Left lobe of liver (tissue), 2 donors: ENCODE results near the gene OPN3. TPM values are rescaled to one million over a fixed set of nuclear protein-coding genes. Genes with fewer than 3 reads are reported as not detected.
"Not testable (repeated sequence)": the region's sequence is repeated elsewhere in the genome, so short reads cannot be mapped to it uniquely, and the experiment has no call there.

Experiments
- ATAC-seq: fragments of 200-7000 bp; cut with Tn5 transposase; one replicate; pipeline ENCODE4 v1.9.1; 2020; ENCODE audit warnings: mild to moderate bottlenecking, moderate library complexity
- DNase-seq: peaks from one replicate; pipeline ENCODE4 v3.0.0-alpha.2; 2020; ENCODE audit warnings: low spot score
- total RNA-seq: library from RNA; stranded (reverse); gene quantifications from one replicate; pipeline ENCODE4 v1.2.1, GENCODE V29; 2021
- donor health status: DM: no; HTN: no; CAD: no; lungs with moderate emphysema.
- donor health status: DM: no; HTN: yes; CAD: no.

The OPN3 gene
- 15.3 TPM for total RNA-seq

GRCh38 chr1:241640149-241640866, at the start of gene OPN3, which contains the start of gene CHML:
TSS of gene OPN3 (minus strand) at chr1:241640369. CDS start at chr1:241640254, 115 bp downstream.
TSS of gene CHML (minus strand) at chr1:241640369. CDS start at chr1:241635766, 4,603 bp downstream.
- ATAC-seq = peak; percentile 96

GRCh38 chr1:241688940-241689368, 48.8 kb upstream of the OPN3 start:
- ATAC-seq (no peak), DNase-seq (no peak)

More at GRCh38 chr1:241640149-241640866, at the start of gene OPN3, which contains the start of gene CHML:
- peak; percentile 97 for DNase-seq

GRCh38 chr1:241684108-241684507, 43.9 kb upstream of the OPN3 start:
- ATAC-seq = peak; percentile 44

GRCh38 chr1:241682921-241683320, 42.8 kb upstream of the OPN3 start:
- peak; percentile 76 for ATAC-seq
- DNase-seq = no peak

More at GRCh38 chr1:241684108-241684507, 43.9 kb upstream of the OPN3 start:
- DNase-seq = no peak

GRCh38 chr1:241681861-241682448, 41.8 kb upstream of the OPN3 start:
- not testable (repeated sequence) for DNase-seq, ATAC-seq

- no peak for DNase-seq
- no peak for ATAC-seq
These were observed 39.8 kb upstream of the OPN3 start for GRCh38 chr1:241679961-241680360.

- DNase-seq (no peak), ATAC-seq (no peak)
These were observed 39.2 kb upstream of the OPN3 start for GRCh38 chr1:241679404-241679803.

GRCh38 chr1:241678536-241678935, 38.4 kb upstream of the OPN3 start:
- no peak for DNase-seq
- ATAC-seq = no peak

- ATAC-seq = no peak
- DNase-seq = no peak
These were observed 37.0 kb upstream of the OPN3 start for GRCh38 chr1:241677201-241677600.

- DNase-seq (no peak), ATAC-seq (no peak)
These were observed 35.8 kb upstream of the OPN3 start for GRCh38 chr1:241675983-241676382.

GRCh38 chr1:241674805-241675384, 34.7 kb upstream of the OPN3 start:
- ATAC-seq (no peak), DNase-seq (no peak)

- DNase-seq (no peak), ATAC-seq (peak; percentile 51)
These were observed 32.1 kb upstream of the OPN3 start for GRCh38 chr1:241672301-241672700.

- no peak for ATAC-seq
- DNase-seq = no peak
These were observed 26.2 kb upstream of the OPN3 start for GRCh38 chr1:241666419-241666818.

GRCh38 chr1:241660424-241660972, 20.3 kb upstream of the OPN3 start:
- ATAC-seq = no peak
- no peak for DNase-seq

GRCh38 chr1:241659016-241659415, 18.8 kb upstream of the OPN3 start:
- ATAC-seq, DNase-seq: not testable (repeated sequence)

- no peak for DNase-seq
- no peak for ATAC-seq
These were observed 18.1 kb upstream of the OPN3 start for GRCh38 chr1:241658081-241658793.

- ATAC-seq = no peak
- no peak for DNase-seq
These were observed 14.5 kb upstream of the OPN3 start for GRCh38 chr1:241654641-241655040.

GRCh38 chr1:241654019-241654418, 13.8 kb upstream of the OPN3 start:
- DNase-seq (no peak), ATAC-seq (no peak)

- ATAC-seq = no peak
- DNase-seq = no peak
These were observed 11.8 kb upstream of the OPN3 start, which contains the start of gene WDR64 for GRCh38 chr1:241652012-241652411. TSS of gene WDR64 (plus strand) at chr1:241652281. CDS start at chr1:241652485, 204 bp downstream.

- DNase-seq (no peak), ATAC-seq (no peak)
These were observed 8.0 kb upstream of the OPN3 start for GRCh38 chr1:241648159-241648558.

GRCh38 chr1:241647658-241648057, 7.5 kb upstream of the OPN3 start:
- DNase-seq (no peak), ATAC-seq (no peak)
